Breast epithelium (tissue), 3 donors: ENCODE data around the gene FAF2.

Experiments
- POLR2A ChIP-seq: fragments of 450-650 bp; IDR thresholded peaks from one replicate; pipeline ENCODE4 v1.6.1; 2016; ENCODE audit warnings: antibody characterized with exemption, mild to moderate bottlenecking, moderate library complexity
- TF ChIP-seq, protein P1 (sequence below), 3 donors: fragments of 450-650 bp; IDR thresholded peaks; one replicate each; pipeline ENCODE4 v1.5.1; 2016 to 2017; ENCODE audit warnings: antibody characterized with exemption in 3 of 3, mild to moderate bottlenecking in 3 of 3, moderate library complexity in 3 of 3

DNA sequence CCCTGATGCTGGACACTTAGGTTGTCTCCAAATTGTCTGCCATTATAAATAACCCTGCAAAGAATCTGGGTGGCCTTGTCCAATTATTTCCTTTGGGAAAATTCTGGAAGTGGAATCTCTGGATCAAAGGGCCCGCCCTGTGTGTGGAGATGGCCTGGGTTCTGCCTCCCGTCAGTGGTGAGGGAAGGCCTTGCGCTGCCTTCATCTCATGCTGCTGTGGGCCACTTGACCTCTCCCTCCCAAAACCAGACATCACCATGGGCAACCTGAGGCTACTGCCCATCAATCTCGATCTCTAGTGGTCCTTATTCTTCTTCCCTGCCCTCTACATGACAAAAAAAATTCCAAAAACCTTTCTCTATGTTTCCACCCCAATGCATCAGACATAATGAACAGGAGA, 38.4 kb upstream of the FAF2 start:
- TF ChIP-seq, protein P1, sequence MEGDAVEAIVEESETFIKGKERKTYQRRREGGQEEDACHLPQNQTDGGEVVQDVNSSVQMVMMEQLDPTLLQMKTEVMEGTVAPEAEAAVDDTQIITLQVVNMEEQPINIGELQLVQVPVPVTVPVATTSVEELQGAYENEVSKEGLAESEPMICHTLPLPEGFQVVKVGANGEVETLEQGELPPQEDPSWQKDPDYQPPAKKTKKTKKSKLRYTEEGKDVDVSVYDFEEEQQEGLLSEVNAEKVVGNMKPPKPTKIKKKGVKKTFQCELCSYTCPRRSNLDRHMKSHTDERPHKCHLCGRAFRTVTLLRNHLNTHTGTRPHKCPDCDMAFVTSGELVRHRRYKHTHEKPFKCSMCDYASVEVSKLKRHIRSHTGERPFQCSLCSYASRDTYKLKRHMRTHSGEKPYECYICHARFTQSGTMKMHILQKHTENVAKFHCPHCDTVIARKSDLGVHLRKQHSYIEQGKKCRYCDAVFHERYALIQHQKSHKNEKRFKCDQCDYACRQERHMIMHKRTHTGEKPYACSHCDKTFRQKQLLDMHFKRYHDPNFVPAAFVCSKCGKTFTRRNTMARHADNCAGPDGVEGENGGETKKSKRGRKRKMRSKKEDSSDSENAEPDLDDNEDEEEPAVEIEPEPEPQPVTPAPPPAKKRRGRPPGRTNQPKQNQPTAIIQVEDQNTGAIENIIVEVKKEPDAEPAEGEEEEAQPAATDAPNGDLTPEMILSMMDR (IDR thresholded peaks at IDR 0.05) = no peak
- TF ChIP-seq POLR2A = no peak
